ENCODE data around the gene MCL1. TPM values are rescaled to one million over a fixed set of nuclear protein-coding genes. Genes with fewer than 3 reads are reported as not detected.
A peak's percentile ranks its signal among the peaks of the same experiment; 100 is the strongest.

The MCL1 gene
- total and polyA plus RNA-seq, 2 experiments from 2014 or later = 55.3 to 244 TPM

- Histone ChIP-seq H3F3A (replicated peaks; ENCODE audit: low read depth) (peaks cover 33% of the 10 kb centered on the region), H3K4me1 (ENCODE audit: insufficient read depth) (peaks cover 41% of the 10 kb centered on the region), H2AFZ (no peak overlapping the region), H4K20me1 (replicated peaks; ENCODE audit: insufficient read depth) (0 out of 2 replicates have a peak, but pooled peaks cover 6% of the 10 kb centered on the region), H3K27me3 (ENCODE audit: insufficient read depth) (no peaks in the 10 kb centered on the region), H3K4me3 (peak overlapping the region; percentile 35), H3K27ac (ENCODE audit: low read depth) (peak overlapping the region; percentile 100), H3K4me2 (peak overlapping the region; percentile 59), H3K79me2 (replicated peaks; ENCODE audit: insufficient read depth) (peaks cover 57% of the 10 kb centered on the region), H3K9me2 (ENCODE audit: insufficient read depth) (no peaks in the 10 kb centered on the region), H3K36me3 (ENCODE audit: insufficient read depth) (peaks cover 6% of the 10 kb centered on the region; the same call in 1 of the 2 replicates)
- Mint-ChIP-seq H3K27ac (peak overlapping the region; percentile 97), H3K9me3 (no peaks in the 10 kb centered on the region), H3K36me3 (ENCODE audit: low read depth) (peaks cover 36% of the 10 kb centered on the region), H3K4me3 (peak overlapping the region; percentile 61), H3K27me3 (ENCODE audit: insufficient read depth, low read depth, poor library complexity) (peaks cover 56% of the 10 kb centered on the region), H3K4me1 (peaks cover 66% of the 10 kb centered on the region)
- ATAC-seq = peak; percentile 77
- peak; percentile 99 for DNase-seq (ENCODE audit: low spot score)
- no peak for TF ChIP-seq ZNF331 (CRISPR knock-in tag; IDR thresholded peaks at IDR 0.05; ENCODE audit: low read depth)
- no peak for TF ChIP-seq EZH2 (IDR thresholded peaks at IDR 0.05; ENCODE audit: low read depth, unreplicated experiment)
- no peak for TF ChIP-seq ZNF114 (CRISPR knock-in tag; IDR thresholded peaks at IDR 0.05)
- peak; percentile 53; the same call in 1 of the 2 replicates for TF ChIP-seq ETS1 (IDR thresholded peaks at IDR 0.05)
- 0 out of 2 replicates have a peak, but pooled peaks have one; percentile 8 for TF ChIP-seq NANOG (IDR thresholded peaks at IDR 0.05; ENCODE audit: borderline replicate concordance)
- TF ChIP-seq POLR2AphosphoS5 (IDR thresholded peaks at IDR 0.05; ENCODE audit: low read depth) = peak; percentile 40
- TF ChIP-seq CREB1 (CRISPR knock-in tag; IDR thresholded peaks at IDR 0.05; ENCODE audit: low read depth) = peak; percentile 46
- peak; percentile 20 for TF ChIP-seq REST (IDR thresholded peaks at IDR 0.05; ENCODE audit: unreplicated experiment)
Observed at GRCh38 chr1:150567717-150568593, 11.5 kb downstream of the MCL1 start.

GRCh38 chr1:150567341-150567716 lies 12.1 kb downstream of the MCL1 start:
- Histone ChIP-seq H3K9me2 (ENCODE audit: insufficient read depth) (no peaks in the 10 kb centered on the region), H3F3A (replicated peaks; ENCODE audit: low read depth) (peaks cover 29% of the 10 kb centered on the region), H2AFZ (no peak overlapping the region), H3K4me2 (peak overlapping the region; percentile 59), H4K20me1 (replicated peaks; ENCODE audit: insufficient read depth) (0 out of 2 replicates have a peak, but pooled peaks cover under 1% of the 10 kb centered on the region), H3K4me3 (peak overlapping the region; percentile 35), H3K27me3 (ENCODE audit: insufficient read depth) (no peaks in the 10 kb centered on the region), H3K79me2 (replicated peaks; ENCODE audit: insufficient read depth) (peaks cover 52% of the 10 kb centered on the region), H3K36me3 (ENCODE audit: insufficient read depth) (no peaks in the 10 kb centered on the region), H3K4me1 (ENCODE audit: insufficient read depth) (peaks cover 47% of the 10 kb centered on the region), H3K27ac (ENCODE audit: low read depth) (peak overlapping the region; percentile 99)
- Mint-ChIP-seq H3K4me3 (peak overlapping the region; percentile 61), H3K27me3 (ENCODE audit: insufficient read depth, low read depth, poor library complexity) (peaks cover 57% of the 10 kb centered on the region), H3K9me3 (no peaks in the 10 kb centered on the region), H3K27ac (peak overlapping the region; percentile 97), H3K36me3 (ENCODE audit: low read depth) (peaks cover 29% of the 10 kb centered on the region), H3K4me1 (peaks cover 67% of the 10 kb centered on the region)
- no peak for DNase-seq (ENCODE audit: low spot score)
- no peak for ATAC-seq
- TF ChIP-seq STAT1 (IDR thresholded peaks at IDR 0.05; ENCODE audit: unreplicated experiment) (no peak), REST (IDR thresholded peaks at IDR 0.05; ENCODE audit: unreplicated experiment) (no peak), ZNF114 (CRISPR knock-in tag; IDR thresholded peaks at IDR 0.05) (no peak), ETS1 (IDR thresholded peaks at IDR 0.05) (no peak), EZH2phosphoT487 (IDR thresholded peaks at IDR 0.05; ENCODE audit: unreplicated experiment) (no peak)

Measured in GM23338 (cell line).